Neural progenitor cell (in vitro differentiated cells): ENCODE data around the gene PIGA. TPM values are rescaled to one million over a fixed set of nuclear protein-coding genes. Genes with fewer than 3 reads are reported as not detected.
A peak's percentile ranks its signal among the peaks of the same experiment; 100 is the strongest.

Source experiments
- DNase-seq: peaks from one replicate; pipeline ENCODE4 v3.0.0-alpha.2; 2016; ENCODE audit warnings: low spot score
- H2AFZ ChIP-seq: fragments of 200-600 bp; sonication (generic); replicated peaks from 2 replicates; pipeline ENCODE4 v1.6.1; 2016; ENCODE audit warnings: antibody characterized with exemption
- H3F3A ChIP-seq: fragments of 200-600 bp; sonication (generic); 2 replicates; pipeline ENCODE4 v1.6.1; 2016; ENCODE audit warnings: antibody characterized with exemption, low read depth
- H3K27ac ChIP-seq: fragments of 200-600 bp; sonication (generic); 2 replicates; pipeline ENCODE4 v1.5.1; 2016; ENCODE audit warnings: mild to moderate bottlenecking
- H3K27me3 ChIP-seq: fragments of 200-600 bp; sonication (generic); 2 replicates; pipeline ENCODE4 v1.6.1; 2016; ENCODE audit warnings: mild to moderate bottlenecking, moderate library complexity
- H3K36me3 ChIP-seq: fragments of 200-600 bp; sonication (generic); 2 replicates; pipeline ENCODE4 v1.5.1; 2016
- H3K4me1 ChIP-seq: fragments of 200-600 bp; sonication (generic); 2 replicates; pipeline ENCODE4 v1.6.1; 2016; ENCODE audit warnings: mixed run types
- H3K4me2 ChIP-seq: fragments of 200-600 bp; sonication (generic); 2 replicates; pipeline ENCODE4 v1.6.1; 2016
- H3K4me3 ChIP-seq: fragments of 200-600 bp; sonication (generic); 2 replicates; pipeline ENCODE4 v1.5.1; 2016
- H3K79me2 ChIP-seq: fragments of 200-600 bp; sonication (generic); 2 replicates; pipeline ENCODE4 v1.6.1; 2016; ENCODE audit warnings: low read depth
- H3K9ac ChIP-seq: fragments of 200-600 bp; sonication (generic); 2 replicates; pipeline ENCODE4 v1.6.1; 2016
- H3K9me3 ChIP-seq: fragments of 200-600 bp; sonication (generic); 2 replicates; pipeline ENCODE4 v1.5.1; 2016; ENCODE audit warnings: low read depth
- H4K20me1 ChIP-seq: fragments of 200-600 bp; sonication (generic); 2 replicates; pipeline ENCODE4 v1.6.1; 2016; ENCODE audit warnings: low read depth
- H3K27ac Mint-ChIP-seq: 3 replicates; pipeline ENCODE4 v1.8.0; 2021; ENCODE audit warnings: mixed read lengths
- H3K27me3 Mint-ChIP-seq: 2 replicates; pipeline ENCODE4 v1.8.0; 2022; ENCODE audit warnings: low read depth, mild to moderate bottlenecking, inconsistent platforms, moderate library complexity, mixed read lengths; ENCODE audit not compliant: insufficient read depth
- H3K36me3 Mint-ChIP-seq: 3 replicates; pipeline ENCODE4 v1.8.0; 2021; ENCODE audit warnings: mixed read lengths
- H3K4me1 Mint-ChIP-seq: 3 replicates; pipeline ENCODE4 v1.8.0; 2021; ENCODE audit warnings: mixed read lengths
- H3K4me3 Mint-ChIP-seq: 3 replicates; pipeline ENCODE4 v1.8.0; 2021; ENCODE audit warnings: mild to moderate bottlenecking, moderate library complexity, mixed read lengths
- H3K9me3 Mint-ChIP-seq: 3 replicates; pipeline ENCODE4 v1.8.0; 2020; ENCODE audit warnings: mixed read lengths
- CTCF ChIP-seq: fragments of 200-600 bp; sonication (generic); IDR thresholded peaks from 2 replicates; pipeline ENCODE4 v1.5.1; 2017; ENCODE audit warnings: antibody characterized with exemption, mild to moderate bottlenecking
- EZH2 ChIP-seq: fragments of 200-600 bp; sonication (generic); IDR thresholded peaks from 2 replicates; pipeline ENCODE4 v1.6.1; 2017; ENCODE audit warnings: antibody characterized with exemption, mild to moderate bottlenecking, moderate library complexity
- EZH2phosphoT487 ChIP-seq: fragments of 200-600 bp; sonication (generic); IDR thresholded peaks from 2 replicates; pipeline ENCODE4 v1.6.1; 2017; ENCODE audit warnings: antibody characterized with exemption
- total RNA-seq: library from RNA; depleted of rRNA; stranded (reverse); fragments of >200 nt; gene quantifications from 2 replicates; pipeline ENCODE4 v1.2.3, GENCODE V29; 2015; ENCODE audit warnings: low replicate concordance

The PIGA gene
- total RNA-seq, 1 donor from 2014 or later = 23.9 TPM

- no peak overlapping the region for H3K27ac ChIP-seq
- no peak overlapping the region for H3K4me3 ChIP-seq
- no peak overlapping the region for H3K9ac ChIP-seq
- no peaks in the 10 kb centered on the region for H3K9me3 Mint-ChIP-seq
- no peak for DNase-seq
- H3K4me3 Mint-ChIP-seq = no peak overlapping the region
- no peaks in the 10 kb centered on the region for H3K36me3 ChIP-seq
- H3K27me3 ChIP-seq = no peaks in the 10 kb centered on the region
- no peaks in the 10 kb centered on the region for H3K4me1 ChIP-seq
- H3F3A ChIP-seq = no peaks in the 10 kb centered on the region
- no peak overlapping the region for H2AFZ ChIP-seq
- H3K79me2 ChIP-seq = no peaks in the 10 kb centered on the region
- H3K27me3 Mint-ChIP-seq = peaks cover 3% of the 10 kb centered on the region
- H3K27ac Mint-ChIP-seq = no peak overlapping the region
- H3K36me3 Mint-ChIP-seq = no peaks in the 10 kb centered on the region
- H3K9me3 ChIP-seq = no peaks in the 10 kb centered on the region
- H3K4me1 Mint-ChIP-seq = no peaks in the 10 kb centered on the region
- H3K4me2 ChIP-seq = no peak overlapping the region
- no peaks in the 10 kb centered on the region for H4K20me1 ChIP-seq
- no peak for TF ChIP-seq EZH2phosphoT487
- no peak for TF ChIP-seq EZH2
- TF ChIP-seq CTCF = no peak
Measured at GRCh38 chrX:15301924-15302323, 33.4 kb downstream of the PIGA start.

DNA sequence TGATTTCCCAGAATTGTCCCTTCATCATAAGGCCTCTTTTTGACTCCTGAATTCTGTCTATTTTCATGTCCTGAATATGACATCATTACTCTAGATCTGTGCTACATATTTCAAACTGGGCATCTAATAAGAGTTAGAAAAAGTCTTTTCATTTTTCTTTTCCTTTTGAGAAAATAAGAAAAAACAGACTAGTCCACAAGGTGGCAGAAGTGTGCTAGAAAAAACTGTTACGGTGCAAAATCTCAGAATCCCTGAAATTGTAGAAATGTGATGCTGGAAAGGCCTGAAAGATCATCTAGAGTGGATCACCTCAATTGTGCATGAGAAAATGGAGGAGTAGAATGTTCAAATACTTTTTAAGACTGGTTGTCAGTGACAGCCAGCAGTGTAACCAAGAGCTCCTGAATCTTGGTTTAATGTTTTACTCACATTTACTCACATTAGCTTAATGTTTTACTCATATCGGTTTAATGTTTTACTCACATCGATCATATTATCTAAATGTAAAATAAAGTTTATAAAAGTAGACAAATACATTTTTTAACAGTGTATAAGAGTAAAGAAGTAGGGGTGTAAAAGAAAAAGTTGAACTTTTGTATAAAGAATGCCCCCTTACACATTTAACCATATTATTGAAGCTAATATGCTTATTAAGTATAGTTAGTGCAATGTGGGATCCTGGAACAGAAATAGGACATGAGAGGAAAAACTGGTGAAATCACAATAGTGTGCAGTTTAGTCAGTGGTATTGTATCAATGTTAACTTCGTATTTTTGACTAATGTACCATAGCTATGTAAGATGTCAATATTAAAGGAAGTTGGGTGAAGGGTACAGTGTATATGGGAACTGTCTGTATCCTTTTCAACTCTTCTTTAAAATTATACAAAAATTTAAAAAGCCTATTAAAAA is 35.1 kb downstream of the PIGA start:
- Histone ChIP-seq H3K79me2 (no peaks in the 10 kb centered on the region), H3F3A (no peaks in the 10 kb centered on the region), H4K20me1 (no peaks in the 10 kb centered on the region), H3K4me2 (no peak overlapping the region), H2AFZ (no peak overlapping the region), H3K4me3 (no peak overlapping the region), H3K27me3 (no peaks in the 10 kb centered on the region), H3K9ac (no peak overlapping the region), H3K4me1 (no peaks in the 10 kb centered on the region), H3K36me3 (no peaks in the 10 kb centered on the region), H3K27ac (no peak overlapping the region), H3K9me3 (no peaks in the 10 kb centered on the region)
- H3K4me1 Mint-ChIP-seq = no peaks in the 10 kb centered on the region
- no peak for TF ChIP-seq EZH2phosphoT487
- peak; percentile 68 for TF ChIP-seq CTCF
- no peaks in the 10 kb centered on the region for H3K9me3 Mint-ChIP-seq
- H3K27ac Mint-ChIP-seq = no peak overlapping the region
- no peak overlapping the region for H3K4me3 Mint-ChIP-seq
- DNase-seq = peak; percentile 8
- H3K27me3 Mint-ChIP-seq = peaks cover 3% of the 10 kb centered on the region
- no peaks in the 10 kb centered on the region for H3K36me3 Mint-ChIP-seq

DNA sequence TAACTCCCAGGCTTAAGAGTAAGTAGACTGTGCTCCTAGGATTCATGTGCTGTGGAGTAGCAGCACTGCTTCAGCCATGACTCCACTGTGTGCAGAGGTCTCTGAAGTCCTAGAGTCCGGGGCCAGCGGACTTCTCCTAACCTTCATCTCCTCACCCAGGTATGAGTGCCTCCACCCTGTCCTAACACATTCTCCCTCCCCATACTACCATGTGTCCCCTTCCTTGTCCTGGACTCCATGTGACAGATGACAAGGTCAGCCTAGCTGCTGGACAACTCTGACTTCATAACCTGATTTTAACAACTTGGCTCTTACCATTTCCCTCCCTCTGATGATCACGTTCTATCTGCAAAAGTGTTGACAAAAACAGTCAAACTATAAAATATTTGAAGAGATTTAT is 36.5 kb downstream of the PIGA start:
- Histone ChIP-seq H3K27ac (no peak overlapping the region), H3K27me3 (no peaks in the 10 kb centered on the region), H3K9me3 (no peaks in the 10 kb centered on the region), H3K79me2 (no peaks in the 10 kb centered on the region), H3K4me1 (no peaks in the 10 kb centered on the region), H3F3A (no peaks in the 10 kb centered on the region), H3K36me3 (no peaks in the 10 kb centered on the region), H4K20me1 (no peaks in the 10 kb centered on the region), H2AFZ (no peak overlapping the region), H3K4me3 (no peak overlapping the region), H3K9ac (no peak overlapping the region), H3K4me2 (no peak overlapping the region)
- Mint-ChIP-seq H3K4me3 (no peak overlapping the region), H3K27me3 (peaks cover 3% of the 10 kb centered on the region), H3K4me1 (no peaks in the 10 kb centered on the region), H3K27ac (no peak overlapping the region), H3K36me3 (no peaks in the 10 kb centered on the region), H3K9me3 (no peaks in the 10 kb centered on the region)
- DNase-seq = no peak
- TF ChIP-seq EZH2phosphoT487 (no peak), EZH2 (no peak), CTCF (no peak)
